ENCODE results near the gene TEAD3. TPM values are rescaled to one million over a fixed set of nuclear protein-coding genes. Genes with fewer than 3 reads are reported as not detected.

The TEAD3 gene
- total RNA-seq, 1 experiment from 2014 or later = 27.0 TPM

DNA sequence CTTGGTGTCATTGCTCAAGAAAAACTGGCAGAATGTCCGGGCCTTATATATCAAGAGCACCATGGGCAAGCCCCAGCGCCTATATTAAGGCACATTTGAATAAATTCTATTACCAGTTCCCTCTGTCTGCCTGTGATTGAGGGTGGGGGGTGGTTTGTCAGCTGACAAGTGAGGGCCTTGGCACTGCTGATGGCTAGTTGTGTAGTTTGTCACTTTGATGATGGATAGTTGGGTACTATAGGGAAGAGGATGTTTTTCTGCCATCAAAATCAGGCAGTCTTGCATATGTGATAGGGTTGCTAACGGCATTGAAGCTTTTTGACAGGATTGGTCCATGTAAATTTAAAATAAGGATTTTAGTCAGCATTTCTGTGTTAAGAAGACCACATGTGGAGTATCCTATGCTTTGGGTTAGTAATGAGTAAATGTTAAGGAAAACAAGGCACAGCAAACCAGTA is 26.2 kb downstream of the TEAD3 start:
- no peak overlapping the region for H3K9ac ChIP-seq (ENCODE audit: extremely low read depth, insufficient read length, low read length)

More for the DNA sequence above, 26.2 kb downstream of the TEAD3 start:
- H3K4me1 ChIP-seq (ENCODE audit: insufficient read depth, low read length) = peaks cover 3% of the 10 kb centered on the region; the same call in 1 of the 2 replicates
- H3K23me2 ChIP-seq (ENCODE audit: insufficient read length, low read depth, low read length, poor library complexity, severe bottlenecking) = peaks cover 15% of the 10 kb centered on the region
- H3K36me3 Mint-ChIP-seq (ENCODE audit: insufficient read depth in 1 of 3, low read depth in 3 of 3) = peaks cover 38 to 80% (median 73%) of the 10 kb centered on the region in 3 experiments
- no peak overlapping the region for H4K8ac ChIP-seq (replicated peaks; ENCODE audit: insufficient read length, low read depth, low read length)
- H2BK15ac ChIP-seq (ENCODE audit: low read depth, low read length) = no peak overlapping the region
- H2AK5ac ChIP-seq (ENCODE audit: insufficient read length, low read length) = no peak overlapping the region
- H2BK20ac ChIP-seq (ENCODE audit: low read depth, low read length, poor library complexity, severe bottlenecking) = no peak overlapping the region
- no peak overlapping the region for H4K91ac ChIP-seq (ENCODE audit: insufficient read length, low read depth, low read length)
- H3K79me2 ChIP-seq (ENCODE audit: insufficient read depth, low read length) = peaks cover 19% of the 10 kb centered on the region; the same call in 1 of the 2 replicates
- H3K27me3 ChIP-seq (ENCODE audit: insufficient read depth, low read length) = no peaks in the 10 kb centered on the region
- H3K4me2 ChIP-seq (ENCODE audit: insufficient read depth, insufficient read length, low read length) = peak overlapping the region; percentile 95
- no peak overlapping the region for H3K56ac ChIP-seq (ENCODE audit: insufficient read length, low read depth, low read length)
- no peak overlapping the region for H4K5ac ChIP-seq (ENCODE audit: insufficient read length, low read depth, low read length)
- H3K9me3 ChIP-seq (ENCODE audit: control insufficient read depth, low read depth, low read length) = no peaks in the 10 kb centered on the region
- TF ChIP-seq, protein P1, sequence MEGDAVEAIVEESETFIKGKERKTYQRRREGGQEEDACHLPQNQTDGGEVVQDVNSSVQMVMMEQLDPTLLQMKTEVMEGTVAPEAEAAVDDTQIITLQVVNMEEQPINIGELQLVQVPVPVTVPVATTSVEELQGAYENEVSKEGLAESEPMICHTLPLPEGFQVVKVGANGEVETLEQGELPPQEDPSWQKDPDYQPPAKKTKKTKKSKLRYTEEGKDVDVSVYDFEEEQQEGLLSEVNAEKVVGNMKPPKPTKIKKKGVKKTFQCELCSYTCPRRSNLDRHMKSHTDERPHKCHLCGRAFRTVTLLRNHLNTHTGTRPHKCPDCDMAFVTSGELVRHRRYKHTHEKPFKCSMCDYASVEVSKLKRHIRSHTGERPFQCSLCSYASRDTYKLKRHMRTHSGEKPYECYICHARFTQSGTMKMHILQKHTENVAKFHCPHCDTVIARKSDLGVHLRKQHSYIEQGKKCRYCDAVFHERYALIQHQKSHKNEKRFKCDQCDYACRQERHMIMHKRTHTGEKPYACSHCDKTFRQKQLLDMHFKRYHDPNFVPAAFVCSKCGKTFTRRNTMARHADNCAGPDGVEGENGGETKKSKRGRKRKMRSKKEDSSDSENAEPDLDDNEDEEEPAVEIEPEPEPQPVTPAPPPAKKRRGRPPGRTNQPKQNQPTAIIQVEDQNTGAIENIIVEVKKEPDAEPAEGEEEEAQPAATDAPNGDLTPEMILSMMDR (conservative IDR thresholded peaks at IDR 0.05) = no peak
- no peak overlapping the region for H2BK12ac ChIP-seq (ENCODE audit: insufficient read length, low read depth, low read length)
- H3K4me3 Mint-ChIP-seq = peak overlapping the region; percentile 91 to 98
- H3K4me1 Mint-ChIP-seq = peaks cover 30 to 43% of the 10 kb centered on the region in 2 experiments
- no peak overlapping the region for H2BK120ac ChIP-seq (ENCODE audit: low read depth, low read length, poor library complexity, severe bottlenecking)
- H3K23ac ChIP-seq (ENCODE audit: insufficient read length, low read depth, low read length) = no peak overlapping the region
- H3K27me3 Mint-ChIP-seq (ENCODE audit: low read depth) = peaks cover 7% of the 10 kb centered on the region
- no peak overlapping the region for H2BK5ac ChIP-seq (ENCODE audit: insufficient read length, low read length)
- H3K27ac Mint-ChIP-seq = peak overlapping the region in 2 of 3 experiments; percentile 3 to 93; a peak in 3 of 7 replicates
- no peak for DNase-seq
- WGBS (ENCODE audit: extremely low coverage, insufficient read length, low lambda C conversion rate) = no CpG with 5 or more reads among the region's 3 CpGs
- peaks cover 6 to 7% of the 10 kb centered on the region in 2 experiments; a peak in 4 of 5 replicates for H3K9me3 Mint-ChIP-seq
- no peak overlapping the region for H3K14ac ChIP-seq (ENCODE audit: insufficient read depth, low read length)
- no peak overlapping the region for H2AFZ ChIP-seq (ENCODE audit: low read length)
- no peak overlapping the region for H3K4ac ChIP-seq (ENCODE audit: low read depth, low read length)
- H4K20me1 ChIP-seq (ENCODE audit: control insufficient read depth, insufficient read depth, insufficient read length) = no peaks in the 10 kb centered on the region
- H3K18ac ChIP-seq (ENCODE audit: insufficient read length, low read depth, low read length) = no peak overlapping the region
- no peak overlapping the region for H3K27ac ChIP-seq (ENCODE audit: insufficient read length, low read depth, low read length)
- H3K79me1 ChIP-seq (ENCODE audit: insufficient read depth, low read depth, low read length, poor library complexity, severe bottlenecking) = peaks cover 3% of the 10 kb centered on the region
- H3T11ph ChIP-seq (ENCODE audit: low read length) = no peak overlapping the region
